ENCODE measurements around the gene NOS1.

The NOS1 gene

DNA sequence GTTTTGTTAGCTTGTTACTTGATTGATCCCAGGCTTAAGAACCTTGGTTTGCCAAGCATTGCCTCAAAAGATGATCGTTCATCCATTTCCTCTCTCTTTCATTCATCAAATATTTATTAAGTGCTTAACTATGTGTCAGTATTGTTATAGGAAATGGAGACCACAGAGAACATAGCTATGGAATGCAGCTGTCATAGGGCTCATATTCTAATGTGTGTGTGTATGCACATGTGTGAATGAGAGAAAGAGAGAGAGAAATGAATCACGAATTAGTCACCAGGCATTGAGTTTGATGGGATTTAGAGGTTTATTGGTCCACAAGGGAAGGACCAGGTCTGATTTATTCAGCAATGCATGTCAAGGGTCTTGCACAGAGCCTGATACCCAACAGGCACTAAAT, 100.2 kb downstream of the NOS1 start:
- TF ChIP-seq, protein P1, sequence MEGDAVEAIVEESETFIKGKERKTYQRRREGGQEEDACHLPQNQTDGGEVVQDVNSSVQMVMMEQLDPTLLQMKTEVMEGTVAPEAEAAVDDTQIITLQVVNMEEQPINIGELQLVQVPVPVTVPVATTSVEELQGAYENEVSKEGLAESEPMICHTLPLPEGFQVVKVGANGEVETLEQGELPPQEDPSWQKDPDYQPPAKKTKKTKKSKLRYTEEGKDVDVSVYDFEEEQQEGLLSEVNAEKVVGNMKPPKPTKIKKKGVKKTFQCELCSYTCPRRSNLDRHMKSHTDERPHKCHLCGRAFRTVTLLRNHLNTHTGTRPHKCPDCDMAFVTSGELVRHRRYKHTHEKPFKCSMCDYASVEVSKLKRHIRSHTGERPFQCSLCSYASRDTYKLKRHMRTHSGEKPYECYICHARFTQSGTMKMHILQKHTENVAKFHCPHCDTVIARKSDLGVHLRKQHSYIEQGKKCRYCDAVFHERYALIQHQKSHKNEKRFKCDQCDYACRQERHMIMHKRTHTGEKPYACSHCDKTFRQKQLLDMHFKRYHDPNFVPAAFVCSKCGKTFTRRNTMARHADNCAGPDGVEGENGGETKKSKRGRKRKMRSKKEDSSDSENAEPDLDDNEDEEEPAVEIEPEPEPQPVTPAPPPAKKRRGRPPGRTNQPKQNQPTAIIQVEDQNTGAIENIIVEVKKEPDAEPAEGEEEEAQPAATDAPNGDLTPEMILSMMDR (IDR thresholded peaks at IDR 0.05; ENCODE audit: low read depth, low read length), result no peak
- H3K27ac ChIP-seq, result no peak overlapping the region
- H3K27me3 ChIP-seq (ENCODE audit: insufficient read depth, low read depth, severe bottlenecking), result no peaks in the 10 kb centered on the region
- DNase-seq, result no peak
- no peaks in the 10 kb centered on the region for H3K36me3 ChIP-seq
- H3K9me3 ChIP-seq (ENCODE audit: severe bottlenecking), result no peaks in the 10 kb centered on the region
- no peak overlapping the region for H3K4me3 ChIP-seq (ENCODE audit: low read depth, low read length)

DNA sequence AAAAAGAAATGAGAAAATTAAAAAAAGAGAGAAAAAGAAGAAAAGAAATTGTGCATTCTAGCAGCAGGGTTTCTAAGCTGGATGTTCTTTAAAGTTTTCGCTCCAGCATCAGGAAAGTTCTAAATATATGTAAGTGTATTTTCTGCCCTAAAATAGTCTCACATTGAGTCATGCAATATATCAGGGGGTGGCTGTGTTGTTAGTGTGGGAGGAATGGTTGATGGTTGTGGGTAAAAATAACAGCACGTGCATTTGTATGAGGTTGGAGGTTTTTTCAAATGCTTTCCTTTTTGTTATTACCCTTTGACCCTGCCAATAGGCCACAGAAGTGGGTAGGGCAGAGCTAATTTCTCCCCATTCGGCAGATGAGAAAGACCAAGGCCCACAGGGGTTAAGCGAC, 106.0 kb downstream of the NOS1 start:
- Histone ChIP-seq H3K27ac (no peak overlapping the region), H3K36me3 (no peaks in the 10 kb centered on the region), H3K27me3 (ENCODE audit: insufficient read depth, low read depth, severe bottlenecking) (no peaks in the 10 kb centered on the region), H3K9me3 (ENCODE audit: severe bottlenecking) (no peaks in the 10 kb centered on the region), H3K4me3 (ENCODE audit: low read depth, low read length) (no peak overlapping the region)
- TF ChIP-seq, protein P1 (IDR thresholded peaks at IDR 0.05; ENCODE audit: low read depth, low read length), result no peak
- DNase-seq, result no peak

DNA sequence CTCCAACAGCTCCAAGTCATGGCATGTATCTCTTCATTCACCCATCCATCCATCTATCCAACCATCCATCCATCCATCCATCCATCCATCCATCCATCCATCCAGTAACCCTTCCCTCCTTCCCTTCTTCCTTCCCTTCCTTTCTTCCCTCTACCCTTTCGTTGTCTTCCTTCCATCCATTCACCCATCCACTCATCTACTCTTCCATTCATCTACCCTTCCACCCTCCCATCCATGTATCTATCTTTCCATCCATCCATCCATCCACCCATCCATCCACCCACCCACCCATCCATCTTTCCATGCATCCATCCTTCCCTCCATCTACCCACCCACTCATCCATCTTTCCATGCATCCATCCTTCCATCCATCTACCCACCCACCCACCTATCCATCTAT, 117.9 kb downstream of the NOS1 start:
- no peaks in the 10 kb centered on the region for H3K36me3 ChIP-seq
- H3K9me3 ChIP-seq (ENCODE audit: severe bottlenecking), result no peaks in the 10 kb centered on the region
- TF ChIP-seq, protein P1 (IDR thresholded peaks at IDR 0.05; ENCODE audit: low read depth, low read length), result no peak
- DNase-seq, result no peak
- no peaks in the 10 kb centered on the region for H3K27me3 ChIP-seq (ENCODE audit: insufficient read depth, low read depth, severe bottlenecking)
- H3K4me3 ChIP-seq (ENCODE audit: low read depth, low read length), result no peak overlapping the region
- H3K27ac ChIP-seq, result no peak overlapping the region

DNA sequence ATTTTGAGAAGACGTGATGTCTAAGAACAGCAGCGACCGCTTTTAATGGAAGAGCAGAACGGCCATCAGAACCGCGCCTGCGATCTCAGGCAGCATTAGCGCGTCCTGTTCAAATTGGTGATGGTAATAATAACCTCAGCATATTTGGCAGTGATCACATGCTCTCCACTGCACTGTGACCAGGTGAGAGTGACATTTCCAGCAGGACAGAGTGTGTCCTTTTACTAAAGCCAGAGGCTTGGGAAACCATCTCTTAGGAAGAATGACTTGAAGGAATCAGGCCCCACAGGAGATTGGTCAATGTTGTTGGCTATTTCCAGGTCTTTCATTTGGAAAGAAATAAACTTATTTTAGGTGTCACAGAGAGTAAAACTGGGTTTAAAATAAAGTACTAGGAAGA, 119.7 kb downstream of the NOS1 start:
- H3K9me3 ChIP-seq (ENCODE audit: severe bottlenecking), result no peaks in the 10 kb centered on the region

DNA sequence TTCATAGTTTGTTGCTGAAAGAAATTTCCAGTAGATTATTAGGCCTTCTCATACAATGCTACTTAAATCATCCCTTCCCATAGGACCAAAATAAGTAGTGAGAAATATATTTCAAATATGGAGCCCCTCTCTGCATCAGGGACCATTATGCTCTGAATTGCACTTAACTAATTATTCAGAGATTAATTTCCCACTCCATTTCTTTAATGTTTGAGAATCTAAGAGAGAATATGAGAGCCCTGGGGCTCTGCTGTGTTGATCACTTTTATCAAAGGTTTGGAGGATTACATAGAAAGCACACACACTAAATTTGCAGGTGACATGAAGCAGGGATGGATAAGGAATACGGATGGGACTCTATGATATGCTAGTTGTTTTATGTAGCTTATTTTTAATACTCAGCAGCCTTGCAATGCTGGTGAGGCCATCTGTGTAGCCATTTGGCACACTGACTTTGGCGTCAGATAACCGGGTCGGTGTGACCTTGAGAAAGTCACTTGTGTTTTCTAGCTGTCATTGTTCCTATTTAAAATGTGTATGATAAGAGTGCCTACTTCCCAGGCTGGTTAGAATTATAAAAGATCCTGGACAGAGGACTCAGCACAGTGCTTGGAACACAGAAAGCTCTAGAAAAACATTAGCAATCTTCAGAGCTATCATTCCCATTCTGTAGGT, 121.2 kb downstream of the NOS1 start:
- Histone ChIP-seq H3K4me3 (ENCODE audit: low read depth, low read length) (no peak overlapping the region), H3K36me3 (no peaks in the 10 kb centered on the region), H3K27me3 (ENCODE audit: insufficient read depth, low read depth, severe bottlenecking) (no peaks in the 10 kb centered on the region), H3K9me3 (ENCODE audit: severe bottlenecking) (no peaks in the 10 kb centered on the region), H3K27ac (no peak overlapping the region)
- TF ChIP-seq, protein P1 (IDR thresholded peaks at IDR 0.05; ENCODE audit: low read depth, low read length), result no peak
- DNase-seq, result no peak

More for the DNA sequence above, 119.7 kb downstream of the NOS1 start:
- TF ChIP-seq, protein P1 (IDR thresholded peaks at IDR 0.05; ENCODE audit: low read depth, low read length), result no peak
- Histone ChIP-seq H3K27me3 (ENCODE audit: insufficient read depth, low read depth, severe bottlenecking) (no peaks in the 10 kb centered on the region), H3K36me3 (no peaks in the 10 kb centered on the region), H3K4me3 (ENCODE audit: low read depth, low read length) (no peak overlapping the region), H3K27ac (no peak overlapping the region)
- DNase-seq, result no peak

DNA sequence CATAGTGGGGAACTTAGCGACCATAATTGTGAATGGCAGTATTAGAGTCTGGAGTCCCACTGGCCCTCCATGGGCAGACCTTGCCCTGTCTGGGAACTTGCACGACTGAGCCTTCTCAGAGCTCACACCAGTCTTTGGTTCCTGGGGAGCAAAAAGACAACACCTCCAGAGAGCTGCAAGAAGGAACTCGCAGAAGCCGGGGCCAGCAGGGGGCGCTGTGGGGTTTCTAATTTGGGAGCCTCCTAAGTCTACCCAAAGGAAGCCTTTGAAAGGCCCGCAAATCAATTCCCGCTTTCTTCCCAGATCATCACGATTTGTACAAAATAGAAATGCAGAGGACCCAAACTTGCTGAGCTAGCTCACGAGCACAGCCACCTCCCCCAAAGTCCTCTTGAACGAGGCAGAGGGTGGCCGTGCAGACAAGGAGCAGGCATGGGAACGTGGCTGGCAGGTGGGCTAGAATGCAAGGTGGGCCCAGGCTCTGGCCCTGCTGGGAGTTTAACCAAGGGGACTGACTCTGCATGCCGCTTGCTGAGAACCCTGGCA, 124.9 kb downstream of the NOS1 start:
- no peaks in the 10 kb centered on the region for H3K27me3 ChIP-seq (ENCODE audit: insufficient read depth, low read depth, severe bottlenecking)
- H3K9me3 ChIP-seq (ENCODE audit: severe bottlenecking), result no peaks in the 10 kb centered on the region
- no peak overlapping the region for H3K4me3 ChIP-seq (ENCODE audit: low read depth, low read length)
- TF ChIP-seq, protein P1 (IDR thresholded peaks at IDR 0.05; ENCODE audit: low read depth, low read length), result peak; percentile 77
- no peaks in the 10 kb centered on the region for H3K36me3 ChIP-seq
- no peak overlapping the region for H3K27ac ChIP-seq
- peak; percentile 91 for DNase-seq
